HG02588 (cell line): Measurements from ENCODE around the gene SYNE1.
"Not testable (repeated sequence)": the region's sequence is repeated elsewhere in the genome, so short reads cannot be mapped to it uniquely, and the experiment has no call there.

Experiments
- ATAC-seq: cut with Tn5 transposase; IDR thresholded peaks from one replicate; pipeline ENCODE4 v1.9.1; 2021; ENCODE audit warnings: mild to moderate bottlenecking, moderate library complexity; ENCODE audit not compliant: unreplicated experiment

The SYNE1 gene

GRCh38 chr6:152571089-152571488 lies 66.1 kb downstream of the SYNE1 start:
- ATAC-seq: no peak

- ATAC-seq: no peak
Measured at GRCh38 chr6:152566103-152566875, 70.9 kb downstream of the SYNE1 start.

- no peak for ATAC-seq
Measured at GRCh38 chr6:152563177-152563576, 74.0 kb downstream of the SYNE1 start.

GRCh38 chr6:152558798-152559197 lies 78.4 kb downstream of the SYNE1 start:
- ATAC-seq: not testable (repeated sequence)

GRCh38 chr6:152557502-152557901 lies 79.7 kb downstream of the SYNE1 start:
- ATAC-seq: no peak

- no peak for ATAC-seq
Measured at GRCh38 chr6:152554851-152555250, 82.3 kb downstream of the SYNE1 start.

- ATAC-seq: peak; percentile 90
Measured at GRCh38 chr6:152552616-152553209, 84.4 kb downstream of the SYNE1 start.

- no peak for ATAC-seq
Measured at GRCh38 chr6:152543519-152543918, 93.6 kb downstream of the SYNE1 start.

GRCh38 chr6:152540381-152540780 lies 96.8 kb downstream of the SYNE1 start:
- ATAC-seq: no peak

GRCh38 chr6:152534541-152534940 lies 102.6 kb downstream of the SYNE1 start:
- ATAC-seq: no peak

- ATAC-seq: no peak
Measured at GRCh38 chr6:152532556-152533422, 104.4 kb downstream of the SYNE1 start.

- ATAC-seq: no peak
Measured at GRCh38 chr6:152531659-152532058, 105.5 kb downstream of the SYNE1 start.

GRCh38 chr6:152529369-152529768 lies 107.8 kb downstream of the SYNE1 start:
- no peak for ATAC-seq

GRCh38 chr6:152514120-152514519 lies 123.0 kb downstream of the SYNE1 start:
- not testable (repeated sequence) for ATAC-seq

- ATAC-seq: no peak
Measured at GRCh38 chr6:152509916-152510315, 127.2 kb downstream of the SYNE1 start.

- ATAC-seq: no peak
Measured at GRCh38 chr6:152508477-152508876, 128.7 kb downstream of the SYNE1 start.

- no peak for ATAC-seq
Measured at GRCh38 chr6:152503546-152503945, 133.6 kb downstream of the SYNE1 start.

- no peak for ATAC-seq
Measured at GRCh38 chr6:152502421-152503188, 134.6 kb downstream of the SYNE1 start.

- no peak for ATAC-seq
Measured at GRCh38 chr6:152499931-152500330, 137.2 kb downstream of the SYNE1 start.

- no peak for ATAC-seq
Measured at GRCh38 chr6:152496731-152497130, 140.4 kb downstream of the SYNE1 start.

- not testable (repeated sequence) for ATAC-seq
Measured at GRCh38 chr6:152495456-152495855, 141.7 kb downstream of the SYNE1 start.
